GM18867 (cell line): ENCODE results near the gene KRTAP4-9.
"Not testable (repeated sequence)": the region's sequence is repeated elsewhere in the genome, so short reads cannot be mapped to it uniquely, and the experiment has no call there.

ENCODE experiments used
- ATAC-seq: cut with Tn5 transposase; IDR thresholded peaks from one replicate; pipeline ENCODE4 v1.9.1; 2021; ENCODE audit warnings: mild to moderate bottlenecking, moderate library complexity; ENCODE audit not compliant: unreplicated experiment

Gene KRTAP4-9

GRCh38 chr17:41126412-41126811, 21.2 kb downstream of the KRTAP4-9 start:
- no peak for ATAC-seq

- ATAC-seq = no peak
These were observed 22.2 kb downstream of the KRTAP4-9 start for GRCh38 chr17:41127371-41127770.

- ATAC-seq = no peak
These were observed 26.8 kb downstream of the KRTAP4-9 start for GRCh38 chr17:41131979-41132378.

- no peak for ATAC-seq
These were observed 28.9 kb downstream of the KRTAP4-9 start for GRCh38 chr17:41133880-41134735.

GRCh38 chr17:41139865-41140264, 34.7 kb downstream of the KRTAP4-9 start:
- ATAC-seq = not testable (repeated sequence)

GRCh38 chr17:41140360-41141131, 35.4 kb downstream of the KRTAP4-9 start, which contains the start of gene KRTAP4-6:
TSS of gene KRTAP4-6 (minus strand) at chr17:41140544. CDS start at chr17:41140487, 57 bp downstream.
- ATAC-seq = no peak

- no peak for ATAC-seq
These were observed 36.2 kb downstream of the KRTAP4-9 start for GRCh38 chr17:41141361-41141760.

- ATAC-seq = no peak
These were observed 39.7 kb downstream of the KRTAP4-9 start for GRCh38 chr17:41144846-41145245.

- no peak for ATAC-seq
These were observed 40.1 kb downstream of the KRTAP4-9 start for GRCh38 chr17:41145261-41145660.

- no peak for ATAC-seq
These were observed 42.5 kb downstream of the KRTAP4-9 start for GRCh38 chr17:41147531-41148204.

GRCh38 chr17:41148971-41149651, 43.9 kb downstream of the KRTAP4-9 start:
- ATAC-seq = not testable (repeated sequence)

- no peak for ATAC-seq
These were observed 44.4 kb downstream of the KRTAP4-9 start, which contains the start of gene KRTAP4-5 for GRCh38 chr17:41149652-41149985. TSS of gene KRTAP4-5 (minus strand) at chr17:41149825. CDS start at chr17:41149767, 58 bp downstream.

- ATAC-seq = no peak
These were observed 44.8 kb downstream of the KRTAP4-9 start for GRCh38 chr17:41150026-41150425.

- no peak for ATAC-seq
These were observed 46.3 kb downstream of the KRTAP4-9 start for GRCh38 chr17:41151525-41151924.

GRCh38 chr17:41153856-41154255, 48.7 kb downstream of the KRTAP4-9 start:
- ATAC-seq = no peak
